Ecto neural progenitor cell (in vitro differentiated cells): ENCODE results near the gene ARHGAP23.

Source experiments
- DNase-seq: peaks from one replicate; pipeline ENCODE4 v3.0.0-alpha.2; 2018; ENCODE audit warnings: low spot score

Gene ARHGAP23

GRCh38 chr17:38551121-38551520 lies 122.9 kb downstream of the ARHGAP23 start:
- DNase-seq: no peak

DNA sequence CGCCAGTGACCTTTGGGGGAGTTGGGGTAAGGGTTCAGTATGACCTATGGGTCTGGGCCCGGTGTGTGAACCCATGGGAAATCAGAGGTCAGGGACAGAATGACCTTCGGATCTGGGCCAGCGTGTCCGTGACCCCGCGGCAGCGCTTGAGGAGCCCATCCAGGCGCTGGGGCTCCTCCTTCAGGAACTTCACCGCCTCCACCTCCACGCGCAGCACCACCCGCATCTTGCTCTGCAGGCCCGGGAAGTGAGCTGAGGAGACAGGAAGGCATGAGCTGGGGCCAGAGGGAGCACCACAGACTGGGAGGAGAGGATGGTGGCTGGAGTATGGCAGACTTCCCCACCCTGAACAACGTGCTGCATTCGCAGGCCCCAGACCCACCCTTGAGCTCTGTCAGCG lies 124.1 kb downstream of the ARHGAP23 start:
- no peak for DNase-seq

DNA sequence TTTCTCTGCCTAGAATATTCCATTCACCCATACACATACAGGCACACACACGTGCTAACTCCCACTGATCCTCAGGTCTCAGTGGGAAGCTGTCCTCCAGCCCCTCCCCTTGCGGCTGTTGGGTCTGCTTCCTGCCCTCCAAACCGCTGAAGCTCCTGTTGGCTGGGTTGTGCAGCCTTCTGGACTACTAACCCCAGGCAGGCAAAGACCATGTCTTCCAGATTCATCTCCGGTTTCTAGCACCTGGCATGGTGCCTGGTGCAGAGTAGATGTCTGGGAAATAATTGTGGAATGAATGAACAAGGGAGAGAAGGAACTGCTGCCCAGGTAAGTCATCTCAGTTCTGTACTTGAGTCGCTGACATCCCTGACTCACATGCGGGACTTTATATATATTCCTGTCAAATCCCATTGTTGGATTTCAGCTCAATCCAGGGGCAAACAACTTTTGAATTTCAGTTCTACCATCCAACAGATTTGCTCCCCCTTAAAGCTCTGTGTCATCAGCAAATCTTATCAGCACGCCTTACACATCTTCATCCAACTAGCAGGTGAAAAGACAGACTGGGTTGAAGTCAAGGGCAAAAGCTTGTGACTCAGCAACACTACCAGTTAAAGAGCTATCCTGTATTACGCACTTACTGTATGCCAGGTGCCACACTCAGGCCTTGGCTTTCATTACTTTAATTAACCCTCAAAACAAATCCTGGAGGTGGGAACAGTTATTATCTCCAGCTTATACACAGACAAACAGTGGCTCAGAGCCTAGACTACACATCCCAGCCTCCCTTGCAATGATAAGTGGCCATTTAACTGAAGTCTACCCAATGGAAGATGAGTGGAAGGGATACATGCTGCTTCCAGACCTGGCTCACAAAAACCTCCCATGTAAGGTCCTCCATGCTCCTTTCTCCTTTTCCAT lies 126.4 kb downstream of the ARHGAP23 start:
- no peak for DNase-seq

DNA sequence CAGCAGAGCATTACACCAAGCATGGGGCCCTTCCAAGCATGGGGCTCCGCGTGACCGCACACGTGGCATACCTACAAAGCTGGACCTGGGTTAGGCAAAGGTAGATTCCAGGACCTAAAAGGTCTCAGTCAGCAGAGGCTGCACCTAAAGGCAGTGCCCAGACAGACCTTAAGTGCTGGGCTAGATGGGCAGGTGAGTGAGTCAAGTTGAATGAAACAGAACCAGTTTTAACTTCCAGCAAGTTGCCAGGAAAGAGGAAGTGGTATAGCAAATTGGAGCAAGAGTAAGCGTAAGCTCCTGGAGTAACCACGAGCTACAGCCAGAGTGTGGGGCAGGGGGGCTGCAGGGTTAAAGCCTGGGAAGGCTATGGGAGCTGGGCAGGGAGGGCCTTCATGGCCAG lies 128.0 kb downstream of the ARHGAP23 start:
- no peak for DNase-seq

- DNase-seq: no peak
Measured at GRCh38 chr17:38557396-38557795, 129.1 kb downstream of the ARHGAP23 start.

- peak; percentile 99 for DNase-seq
Measured at GRCh38 chr17:38557836-38558727, 129.8 kb downstream of the ARHGAP23 start.

DNA sequence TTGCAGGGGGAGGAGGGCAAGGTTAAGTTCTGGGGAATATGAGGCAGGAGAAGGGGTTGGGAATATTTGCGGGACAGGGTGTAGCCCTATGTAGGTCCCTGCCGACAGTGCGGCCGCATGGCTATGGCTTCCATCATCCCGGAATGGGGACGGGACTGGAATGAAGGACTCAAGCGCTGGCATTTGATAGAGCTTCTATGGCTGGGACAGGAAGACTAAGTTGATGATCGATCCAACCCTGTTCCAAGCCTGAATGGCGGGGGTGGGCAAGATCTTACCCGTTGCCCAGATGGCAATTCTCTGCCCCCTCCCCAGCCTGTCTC lies 130.4 kb downstream of the ARHGAP23 start:
- no peak for DNase-seq

- DNase-seq: peak; percentile 97
Measured at GRCh38 chr17:38559051-38559879, 131.0 kb downstream of the ARHGAP23 start.

DNA sequence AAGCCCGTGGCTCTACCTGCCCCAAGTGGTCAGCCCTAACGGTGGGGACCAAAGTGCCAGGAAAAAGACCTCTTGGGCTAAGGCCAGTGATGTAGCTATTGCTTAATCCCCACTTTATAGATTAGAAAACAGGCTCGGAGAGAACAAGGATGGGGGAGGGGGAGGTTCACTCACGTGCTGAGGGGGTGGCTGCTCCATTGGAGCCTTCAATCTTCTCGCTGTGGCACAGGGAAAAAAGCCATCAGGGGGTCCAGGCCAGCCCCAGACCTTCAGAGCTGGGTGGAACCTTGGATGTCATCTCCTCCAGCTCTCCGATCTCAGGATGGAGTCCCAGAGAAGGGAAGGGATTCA lies 131.6 kb downstream of the ARHGAP23 start:
- no peak for DNase-seq

DNA sequence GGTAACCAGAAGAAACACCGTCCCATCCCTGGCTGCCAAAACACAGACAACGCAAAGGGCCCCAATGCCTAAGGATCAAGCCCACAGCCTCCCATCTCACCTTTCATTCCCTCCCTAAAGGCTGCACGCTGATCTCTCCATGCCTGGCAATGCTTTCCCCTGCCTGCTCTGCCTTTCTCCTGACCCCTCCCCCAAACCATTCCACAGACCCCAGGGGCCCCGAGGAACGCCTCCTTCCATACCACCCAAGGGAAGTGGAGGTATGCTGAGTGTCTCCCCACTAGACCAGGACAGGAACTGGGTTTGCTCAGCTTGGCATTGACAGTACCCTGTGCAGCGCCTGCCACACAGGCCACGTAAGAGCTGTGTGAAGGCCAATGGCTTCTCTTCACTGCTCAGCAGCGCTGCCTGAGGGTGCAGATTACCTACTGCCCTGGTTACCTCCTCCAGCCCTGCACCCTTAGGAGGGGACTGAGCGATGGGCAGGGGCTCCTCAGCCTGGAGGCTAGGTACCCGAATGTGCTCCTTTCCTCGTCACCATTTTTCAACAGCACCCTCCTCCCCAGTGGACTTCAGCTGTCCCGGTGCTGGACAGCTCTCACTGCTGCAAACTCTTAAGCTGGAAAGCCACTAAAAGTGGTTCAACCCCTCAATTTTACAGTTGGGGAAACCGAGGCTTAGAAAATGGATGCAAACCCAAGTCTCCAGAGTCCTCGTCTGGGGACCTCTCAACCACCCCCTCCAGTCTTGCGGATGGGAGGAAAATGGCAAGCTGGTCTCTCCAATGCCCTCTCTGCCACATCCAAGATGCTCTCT lies 132.4 kb downstream of the ARHGAP23 start:
- no peak for DNase-seq

DNA sequence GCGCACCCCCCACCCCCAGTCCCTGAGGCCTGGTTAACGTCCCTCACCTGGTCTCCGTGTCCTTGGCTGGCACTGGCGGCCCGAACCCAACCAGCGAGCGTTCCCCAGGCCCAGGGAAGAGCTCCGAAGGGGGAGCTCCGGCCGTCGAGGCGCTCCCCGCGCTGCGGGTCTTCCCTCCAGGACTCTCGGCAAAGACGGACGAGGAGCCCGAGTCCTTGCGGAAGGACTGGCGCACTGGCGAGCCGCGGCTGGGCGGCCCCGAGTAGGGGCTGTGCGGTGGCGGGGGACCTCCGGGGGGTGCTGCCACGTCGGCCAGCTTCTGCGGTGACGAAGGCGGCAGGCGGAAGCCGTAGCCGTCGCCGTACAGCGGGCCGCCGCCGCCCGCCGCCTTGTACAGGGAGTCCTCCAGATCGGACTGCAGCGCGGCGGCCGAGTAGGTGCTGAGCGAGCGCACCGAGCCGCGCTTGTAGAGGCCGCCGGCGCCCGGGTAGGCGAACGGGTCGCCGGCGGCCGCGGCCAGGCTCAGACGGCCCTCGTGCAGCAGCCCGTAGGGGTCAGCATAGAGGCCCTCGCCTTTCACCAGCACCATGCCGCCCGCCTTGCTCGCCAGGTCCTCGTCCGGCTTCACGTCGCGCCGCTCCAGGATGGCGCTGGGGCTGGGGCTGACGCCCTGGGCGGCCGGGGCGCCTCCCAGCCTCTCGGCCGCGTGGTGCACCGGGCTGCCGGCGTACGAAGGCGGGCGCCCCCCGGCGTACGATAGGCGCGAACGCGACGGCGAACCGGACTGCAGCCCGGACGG lies 133.4 kb downstream of the ARHGAP23 start:
- DNase-seq: peak; percentile 82
